NCI-H460 (cell line): ENCODE data around the gene COL6A2. TPM values are rescaled to one million over a fixed set of nuclear protein-coding genes. Genes with fewer than 3 reads are reported as not detected.

ENCODE experiments used
- DNase-seq: peaks from one replicate; pipeline ENCODE4 v3.0.0-alpha.2; 2016; ENCODE audit warnings: low read depth; ENCODE audit errors: extremely low read depth
- polyA plus RNA-seq: library from polyadenylated mRNA; depleted of rRNA; stranded (reverse); fragments of >200 nt; gene quantifications from 2 replicates; pipeline ENCODE4 v1.2.3, GENCODE V29; 2014; cell fraction: nucleus; rRNA removed
- total RNA-seq: library from RNA; depleted of rRNA; stranded (reverse); fragments of >200 nt; shearing (Covaris generic); gene quantifications from 2 replicates; pipeline ENCODE4 v1.2.3, GENCODE V29; 2014; rRNA removed

Gene COL6A2
- total RNA-seq = 3.6 and 4.0 TPM in 2 replicates
- 7.1 and 9.1 TPM in 2 replicates for polyA plus RNA-seq

GRCh38 chr21:46097336-46098293 lies at the start of gene COL6A2:
TSS of gene COL6A2 (plus strand) at chr21:46098112.
- DNase-seq = peak; percentile 19

GRCh38 chr21:46048926-46049889 lies 48.7 kb upstream of the COL6A2 start:
- DNase-seq = no peak

DNA sequence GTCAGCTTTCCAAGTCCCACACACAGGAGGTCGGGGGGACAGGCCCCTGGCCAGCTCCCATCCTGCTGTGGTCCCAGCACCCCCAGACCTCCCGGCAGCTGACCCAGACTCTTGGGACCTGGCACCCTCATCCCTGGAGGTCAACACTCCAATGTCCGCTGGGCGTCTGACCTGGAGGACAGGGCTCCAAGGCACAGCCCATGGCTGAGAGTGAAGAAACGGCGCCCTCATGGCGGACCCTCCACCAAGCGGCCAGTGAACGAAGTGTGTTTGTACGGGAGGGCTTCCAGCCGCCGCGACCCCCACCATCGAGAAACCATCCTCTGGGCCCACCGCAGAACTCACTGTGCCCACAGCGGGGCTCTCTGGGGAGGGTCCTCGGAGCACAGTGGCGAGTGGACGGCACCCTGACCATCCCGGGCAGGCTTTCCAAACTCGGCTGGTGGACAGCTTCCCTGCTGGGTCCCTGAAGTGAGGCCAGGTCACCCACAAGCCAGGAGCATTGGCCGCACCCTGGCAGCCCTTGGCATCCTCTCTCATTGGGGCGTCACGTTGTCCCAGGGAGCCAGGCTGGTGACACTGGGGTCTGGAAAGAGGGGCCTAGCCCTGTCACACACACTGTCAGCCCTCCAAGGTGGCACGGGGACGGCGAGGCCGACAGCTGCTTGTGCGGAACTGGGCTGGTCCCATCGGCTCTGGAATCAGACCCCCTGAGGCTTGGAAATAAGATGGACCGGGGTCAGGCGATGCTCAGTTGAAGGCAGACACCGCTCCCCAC lies 47.8 kb upstream of the COL6A2 start:
- DNase-seq = no peak

DNA sequence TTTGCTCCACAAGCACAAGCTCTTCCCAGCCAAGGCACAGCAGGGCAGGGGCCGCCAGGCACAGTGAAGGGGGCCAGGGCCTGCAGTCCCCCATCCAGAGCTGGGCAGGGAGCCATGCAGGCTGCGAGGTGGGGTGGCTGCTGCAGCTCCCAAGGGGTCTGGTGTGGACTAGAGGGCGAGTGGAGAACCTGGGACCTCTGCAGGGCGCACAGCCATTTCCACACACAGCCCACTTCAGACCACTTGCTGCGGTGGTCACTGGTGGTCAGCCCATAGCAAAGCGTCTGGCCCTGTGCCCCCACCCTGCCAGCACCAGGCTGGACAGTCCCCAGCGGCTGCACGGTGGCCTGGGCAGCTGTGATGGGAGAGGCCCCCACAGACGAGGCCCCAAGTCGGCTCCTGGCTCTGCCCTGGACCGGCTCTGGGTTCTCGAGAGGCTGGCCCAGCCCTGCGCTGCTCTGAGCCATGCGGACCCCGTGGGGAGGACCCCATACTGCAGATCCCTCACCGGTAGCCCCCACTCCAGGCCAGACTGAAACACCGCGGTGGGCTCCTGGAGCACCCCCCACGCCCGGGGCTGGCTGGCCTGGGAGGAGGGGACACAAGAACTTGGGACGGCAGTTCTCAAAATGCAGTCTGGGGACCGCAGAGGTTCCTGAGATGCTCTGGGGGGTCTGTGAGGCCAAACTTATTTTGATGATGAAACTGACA lies 47.1 kb upstream of the COL6A2 start:
- DNase-seq = no peak

DNA sequence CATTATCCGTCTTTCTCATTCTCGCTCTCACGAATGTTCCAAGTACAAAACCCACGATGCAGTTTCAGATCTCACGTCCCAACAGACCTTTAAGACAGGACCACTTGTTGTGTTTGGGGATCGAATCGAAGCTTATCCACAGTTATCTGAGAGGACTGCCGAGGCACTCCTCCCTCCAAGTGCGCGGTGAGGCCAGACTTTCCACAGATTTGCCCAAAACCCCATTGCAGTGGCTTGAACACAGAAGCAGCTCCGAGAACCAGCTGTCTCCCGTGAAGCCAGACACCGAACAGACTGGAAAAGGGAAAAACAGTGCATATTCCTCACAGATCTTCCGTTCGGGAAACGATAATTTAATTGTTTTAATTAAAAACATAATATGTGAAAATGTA lies 46.5 kb upstream of the COL6A2 start:
- no peak for DNase-seq

GRCh38 chr21:46051821-46052675 lies 45.9 kb upstream of the COL6A2 start:
- DNase-seq = no peak

- DNase-seq = no peak
Measured at GRCh38 chr21:46052703-46053651, 44.9 kb upstream of the COL6A2 start.

DNA sequence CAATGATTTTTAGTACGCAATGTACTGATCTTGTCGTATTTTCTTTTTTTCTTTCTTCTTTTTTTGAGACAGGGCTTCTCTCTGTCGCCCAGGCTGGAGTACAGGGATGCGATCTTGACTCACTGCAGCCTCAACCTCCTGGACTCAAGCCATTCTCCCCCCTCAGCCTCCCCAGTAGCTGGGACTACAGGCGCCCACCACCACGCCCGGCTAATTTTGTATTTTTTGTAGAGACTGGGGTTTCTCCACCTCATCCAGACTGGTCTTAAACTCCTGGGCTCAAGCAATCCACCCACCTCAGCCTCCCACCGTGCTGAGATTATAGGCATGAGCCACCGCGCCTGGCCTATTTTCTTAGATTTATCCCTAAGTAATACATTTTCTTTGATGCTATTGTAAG lies 43.9 kb upstream of the COL6A2 start:
- no peak for DNase-seq

DNA sequence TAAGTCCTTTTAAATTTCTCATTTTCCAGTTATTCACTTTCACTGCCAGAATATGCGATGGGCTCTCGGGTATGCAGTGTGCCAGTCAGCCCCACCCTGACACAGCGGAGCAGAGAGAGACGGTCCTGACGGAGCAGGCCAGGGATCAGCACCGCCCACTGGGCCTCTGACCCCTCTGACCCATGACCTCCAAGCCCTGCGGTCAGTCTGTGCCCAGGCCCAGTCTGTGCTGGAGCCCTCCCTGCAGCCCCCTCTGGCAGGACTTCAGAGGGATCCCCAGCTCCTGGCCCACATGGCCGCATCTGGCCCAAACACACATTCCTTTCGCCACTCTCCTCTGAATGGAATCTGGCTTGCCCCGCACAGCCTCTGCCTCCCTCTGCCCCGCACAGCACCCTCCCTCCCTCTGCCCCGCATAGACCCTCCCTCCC lies 43.4 kb upstream of the COL6A2 start:
- DNase-seq = no peak

DNA sequence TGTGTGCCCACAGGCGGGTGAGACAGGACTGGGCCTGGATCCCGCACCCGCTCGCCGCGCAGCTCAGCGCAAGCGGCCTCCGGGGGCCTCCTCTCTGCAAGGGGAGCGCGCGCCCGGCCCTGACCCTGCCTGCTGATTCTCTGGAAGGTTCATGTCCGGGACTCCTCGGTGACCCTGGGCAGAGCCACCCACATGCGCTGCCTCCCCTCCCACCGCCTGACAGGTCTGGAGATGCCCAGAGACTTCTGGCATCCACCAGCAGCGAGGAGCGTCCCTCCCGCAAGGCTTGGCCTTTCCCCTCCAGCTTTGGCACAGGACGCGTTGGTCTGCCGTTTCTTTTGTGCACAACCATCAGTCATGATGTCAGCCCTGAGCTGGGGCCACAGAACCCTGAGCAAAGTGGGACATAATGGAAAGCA lies 42.0 kb upstream of the COL6A2 start:
- DNase-seq = no peak

- no peak for DNase-seq
Measured at GRCh38 chr21:46056450-46056903, 41.4 kb upstream of the COL6A2 start.

DNA sequence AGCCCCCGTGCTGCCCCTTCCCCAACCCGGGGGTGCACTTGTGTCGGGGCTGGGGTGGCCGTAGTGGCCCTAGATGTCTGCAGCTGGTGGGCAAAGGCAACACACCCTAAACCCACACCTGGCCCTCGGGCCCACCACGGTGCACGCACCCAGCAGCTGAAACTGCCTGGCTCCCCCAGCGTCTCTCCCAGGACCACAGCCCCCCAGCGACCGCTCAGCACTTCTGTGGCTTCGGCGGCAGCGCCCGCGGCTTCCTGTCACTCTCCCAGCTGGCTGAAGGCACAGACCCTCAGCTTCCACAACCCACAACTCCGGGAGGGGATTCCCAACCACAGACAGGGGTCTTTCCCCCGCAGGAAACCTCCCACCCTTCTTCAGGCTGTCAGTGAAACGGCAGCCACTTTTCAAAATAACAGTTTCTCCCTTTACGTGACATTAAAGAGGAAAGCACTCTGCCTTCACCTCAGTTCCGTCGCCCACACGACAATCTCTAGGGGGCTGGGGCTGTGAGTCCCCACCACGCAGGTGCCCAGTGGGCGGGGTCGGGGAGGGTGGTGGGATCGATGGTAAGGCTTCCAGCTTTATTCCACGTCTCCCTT lies 40.7 kb upstream of the COL6A2 start:
- DNase-seq = no peak

- DNase-seq = no peak
Measured at GRCh38 chr21:46057710-46058241, 40.1 kb upstream of the COL6A2 start.

DNA sequence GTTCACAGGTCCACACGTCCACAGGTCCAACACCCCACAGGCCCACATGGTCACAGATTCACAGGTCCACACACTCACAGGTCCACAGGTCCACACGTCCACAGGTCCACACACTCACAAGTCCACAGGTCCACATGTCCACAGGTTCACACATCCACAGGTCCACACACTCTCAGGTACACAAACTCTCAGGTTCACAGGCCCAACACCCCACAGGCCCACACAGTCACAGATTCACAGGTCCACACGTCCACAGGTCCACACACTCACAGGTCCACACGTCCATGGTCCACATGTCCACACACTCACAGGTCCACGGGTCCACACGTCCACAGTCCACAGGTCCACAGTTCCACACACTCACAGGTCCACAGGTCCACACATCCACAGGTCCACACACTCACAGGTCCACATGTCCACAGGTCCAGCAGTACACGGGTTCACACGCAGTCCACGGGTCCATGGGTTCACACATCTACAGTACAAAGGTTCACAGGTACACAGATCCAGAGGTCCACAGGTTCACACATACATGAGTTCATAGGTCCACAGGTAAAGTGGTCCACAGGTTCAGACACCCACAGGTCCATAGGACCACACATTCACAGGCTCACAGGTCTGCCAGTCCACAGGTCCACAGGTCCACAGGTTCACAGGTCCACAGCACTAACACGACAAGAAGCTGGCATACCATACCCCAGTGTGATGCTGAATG lies 39.3 kb upstream of the COL6A2 start:
- no peak for DNase-seq

DNA sequence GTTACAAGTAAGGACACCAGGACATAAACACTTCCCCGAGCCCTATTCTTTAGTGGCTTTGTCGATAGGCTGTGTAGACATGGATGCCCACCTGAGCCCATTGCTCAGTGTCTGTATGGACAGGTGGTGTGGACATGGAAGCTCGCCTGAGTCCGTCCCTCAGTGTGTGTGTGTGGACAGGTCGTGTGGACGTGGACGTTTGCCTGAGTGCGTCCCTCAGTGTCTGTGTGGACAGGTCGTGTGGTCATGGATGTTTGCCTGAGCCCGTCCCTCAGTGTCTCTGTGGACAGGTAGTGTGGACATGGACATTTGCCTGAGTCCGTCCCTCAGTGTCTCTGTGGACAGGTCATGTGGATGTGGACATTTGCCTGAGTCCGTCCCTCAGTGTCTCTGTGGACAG lies 38.7 kb upstream of the COL6A2 start:
- no peak for DNase-seq
